IPS-NIHi11 (cell line): ENCODE results near the gene SHE.

Source experiments
- DNase-seq: peaks from one replicate; pipeline ENCODE4 v3.0.0; 2012; ENCODE audit warnings: mixed read lengths, low spot score

The SHE gene

GRCh38 chr1:154445040-154445472 is 57.2 kb downstream of the SHE start:
- no peak for DNase-seq

GRCh38 chr1:154443274-154444013 is 58.8 kb downstream of the SHE start:
- no peak for DNase-seq

GRCh38 chr1:154442006-154442740 is 60.0 kb downstream of the SHE start:
- DNase-seq = peak; percentile 73

GRCh38 chr1:154441241-154441888 is 60.8 kb downstream of the SHE start:
- no peak for DNase-seq

- DNase-seq = no peak
These were observed 62.0 kb downstream of the SHE start for GRCh38 chr1:154440036-154440804.

- DNase-seq = no peak
These were observed 65.8 kb downstream of the SHE start for GRCh38 chr1:154436433-154436832.

GRCh38 chr1:154435599-154436200 is 66.5 kb downstream of the SHE start:
- DNase-seq = no peak

- no peak for DNase-seq
These were observed 67.7 kb downstream of the SHE start for GRCh38 chr1:154434346-154435085.

- no peak for DNase-seq
These were observed 68.9 kb downstream of the SHE start for GRCh38 chr1:154433161-154433764.

GRCh38 chr1:154431586-154432373 is 70.4 kb downstream of the SHE start:
- DNase-seq = no peak

- peak; percentile 58 for DNase-seq
These were observed 71.3 kb downstream of the SHE start for GRCh38 chr1:154430903-154431302.

GRCh38 chr1:154429841-154430611 is 72.2 kb downstream of the SHE start:
- no peak for DNase-seq
